Activated CD4-positive, alpha-beta T cell treated with anti-CD3 and anti-CD28 coated beads, Interleukin-2, amount 50 U/mL, for 16 hours (primary cell): ENCODE measurements around the gene TNRC18.
"Not testable (repeated sequence)": the region's sequence is repeated elsewhere in the genome, so short reads cannot be mapped to it uniquely, and the experiment has no call there.

ENCODE experiments used
- DNase-seq: peaks from one replicate; pipeline ENCODE4 v3.0.0-alpha.2; 2020

The TNRC18 gene

DNA sequence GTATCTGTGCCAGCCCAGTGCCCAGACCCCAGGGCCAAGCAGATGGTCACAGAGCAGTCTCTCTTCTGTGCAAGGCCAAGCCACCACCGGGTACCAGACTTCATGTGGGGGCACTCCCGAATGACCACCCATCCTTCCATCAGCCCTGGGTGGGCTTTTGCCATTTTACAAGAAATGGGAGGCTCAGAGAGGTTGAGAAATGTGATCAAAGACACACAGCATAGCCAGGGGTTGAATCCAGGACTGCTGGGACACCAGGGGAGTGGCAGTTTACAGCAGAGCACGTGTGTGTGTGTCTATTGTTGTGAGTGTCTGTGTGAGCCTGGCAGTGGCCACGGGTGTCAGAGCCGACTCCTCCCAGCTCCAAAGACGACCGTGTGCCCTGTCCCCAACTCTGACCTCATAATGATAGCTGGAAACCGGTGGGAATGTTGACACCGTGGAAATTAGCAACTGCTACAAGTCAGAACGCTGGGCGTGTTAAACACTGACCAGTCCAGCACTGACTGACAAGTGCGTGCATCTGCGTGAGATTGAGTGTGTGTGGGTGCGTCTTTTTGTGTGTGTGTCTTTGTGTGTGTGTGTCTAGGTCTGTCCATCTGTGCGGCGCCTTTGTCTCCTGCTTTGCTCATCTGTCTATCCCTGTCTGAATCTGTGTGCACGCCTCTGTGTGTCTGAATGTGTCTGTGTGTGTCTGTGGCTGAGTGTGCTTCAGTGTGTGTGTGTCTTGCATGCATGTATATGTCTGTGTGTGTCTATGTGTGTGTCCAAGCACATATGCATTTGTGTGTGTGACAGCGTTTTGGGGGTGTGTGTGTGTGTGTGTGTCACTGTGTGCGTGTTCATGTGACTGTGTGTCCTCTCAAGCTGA, 158.1 kb downstream of the TNRC18 start:
- no peak for DNase-seq

- not testable (repeated sequence) for DNase-seq
Observed at GRCh38 chr7:5263066-5263465, 160.6 kb downstream of the TNRC18 start.

GRCh38 chr7:5260530-5261068, 163.0 kb downstream of the TNRC18 start:
- DNase-seq = not testable (repeated sequence)
